Natural killer cell treated with Interleukin-12 subunit alpha and Interleukin-12 subunit beta and Interleukin-15 and Interleukin-18, amount 100 ng/mL, for 72 hours (primary cell): Measurements from ENCODE around the gene TSC22D3. TPM values are rescaled to one million over a fixed set of nuclear protein-coding genes. Genes with fewer than 3 reads are reported as not detected.
A peak's percentile ranks its signal among the peaks of the same experiment; 100 is the strongest.

Source experiments
- ATAC-seq, 2 donors: fragments of 150-1000 bp; cut with Tn5 transposase in 1 of 2; sonication (Bioruptor Pico), chemical (Tn5 transposase) in 1 of 2; 2 replicates each; pipeline ENCODE4 v1.10.0; 2021
- DNase-seq: peaks from one replicate; pipeline ENCODE4 v3.0.0; 2022; ENCODE audit warnings: low spot score
- H3K27ac Mint-ChIP-seq, 2 donors: 1 replicate in 1 of 2; 2 replicates in 1 of 2; pipeline ENCODE4 v1.8.0; 2022; ENCODE audit warnings: mixed read lengths in 2 of 2, mild to moderate bottlenecking in 1 of 2, moderate library complexity in 1 of 2
- H3K27me3 Mint-ChIP-seq, 2 donors: 1 replicate in 1 of 2; 2 replicates in 1 of 2; pipeline ENCODE4 v1.8.0; 2022; ENCODE audit warnings: mixed read lengths in 2 of 2
- H3K36me3 Mint-ChIP-seq: one replicate; pipeline ENCODE4 v1.8.0; 2022; ENCODE audit warnings: mixed read lengths
- H3K4me1 Mint-ChIP-seq, 2 donors: 1 replicate in 1 of 2; 2 replicates in 1 of 2; pipeline ENCODE4 v1.8.0; 2022; ENCODE audit warnings: low read depth in 2 of 2, mixed read lengths in 2 of 2, mild to moderate bottlenecking in 1 of 2
- H3K4me3 Mint-ChIP-seq: one replicate; pipeline ENCODE4 v1.8.0; 2022; ENCODE audit warnings: mixed read lengths
- H3K9me3 Mint-ChIP-seq: 2 replicates; pipeline ENCODE4 v1.8.0; 2022; ENCODE audit warnings: mixed read lengths
- total RNA-seq, 2 donors: library from RNA; stranded (reverse); gene quantifications; one replicate each; pipeline ENCODE4 v1.2.3, GENCODE V29; 2022

Gene TSC22D3
- total RNA-seq, 2 donors from 2014 or later = 8.6 to 20.3 TPM

DNA sequence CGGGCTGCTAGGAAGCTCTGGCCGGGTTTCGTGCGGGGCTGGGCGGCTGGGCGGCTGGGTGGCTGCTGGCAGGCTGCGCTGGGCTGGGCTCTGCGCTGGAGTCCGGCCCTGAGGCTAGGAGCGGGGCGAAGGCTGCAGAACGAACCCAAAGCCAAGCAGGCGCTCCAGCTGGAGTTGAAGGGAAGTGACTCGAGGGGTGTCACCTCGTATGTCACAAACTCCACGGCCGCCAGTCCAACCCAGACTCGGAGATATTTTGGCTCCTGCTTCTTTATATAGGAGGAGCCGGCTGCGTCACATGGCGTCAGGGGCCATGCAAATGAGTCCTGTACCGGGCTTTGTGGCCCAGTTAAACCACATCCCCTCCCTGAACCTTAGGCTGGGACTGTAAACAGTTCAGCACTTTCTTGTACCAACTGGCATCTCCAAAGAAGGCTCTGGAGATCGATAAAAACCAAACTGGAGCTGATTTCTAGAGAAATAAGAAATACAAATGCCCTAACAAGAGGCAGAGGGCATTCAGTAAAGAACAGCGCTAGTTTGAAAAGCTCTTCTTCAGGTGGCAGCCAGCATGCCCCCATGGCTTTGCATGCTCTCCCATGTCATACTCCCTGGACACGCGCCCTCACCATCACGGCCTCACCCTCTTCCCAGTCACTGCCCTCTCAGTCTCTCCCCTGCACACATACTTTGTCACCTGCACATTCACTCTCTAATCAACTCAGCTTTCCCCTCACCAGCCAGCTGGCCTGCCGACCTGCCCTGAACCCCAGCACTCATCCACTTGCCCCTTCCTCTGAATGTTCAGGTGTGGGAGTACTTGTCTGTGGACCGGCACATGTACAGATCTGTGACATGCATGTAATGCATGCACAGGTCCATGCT, 58.5 kb downstream of the TSC22D3 start:
- peak; percentile 82 for DNase-seq
- Mint-ChIP-seq H3K4me1 (peaks cover 17 to 25% of the 10 kb centered on the region in 2 donors), H3K27ac (peak overlapping the region; percentile 2 to 76), H3K4me3 (peak overlapping the region; percentile 81), H3K9me3 (no peaks in the 10 kb centered on the region), H3K36me3 (no peaks in the 10 kb centered on the region), H3K27me3 (peaks cover 0 to 8% of the 10 kb centered on the region in 2 donors)
- peak; percentile 92 to 93 for ATAC-seq

GRCh38 chrX:107716118-107716684, 59.4 kb downstream of the TSC22D3 start:
- Mint-ChIP-seq H3K36me3 (no peaks in the 10 kb centered on the region), H3K4me3 (peak overlapping the region; percentile 93), H3K27ac (peak overlapping the region; percentile 81 to 87), H3K9me3 (no peaks in the 10 kb centered on the region), H3K27me3 (peaks cover 0 to 8% of the 10 kb centered on the region in 2 donors), H3K4me1 (peaks cover 25 to 31% of the 10 kb centered on the region in 2 donors)
- DNase-seq = no peak
- peak; percentile 41 to 45 for ATAC-seq

DNA sequence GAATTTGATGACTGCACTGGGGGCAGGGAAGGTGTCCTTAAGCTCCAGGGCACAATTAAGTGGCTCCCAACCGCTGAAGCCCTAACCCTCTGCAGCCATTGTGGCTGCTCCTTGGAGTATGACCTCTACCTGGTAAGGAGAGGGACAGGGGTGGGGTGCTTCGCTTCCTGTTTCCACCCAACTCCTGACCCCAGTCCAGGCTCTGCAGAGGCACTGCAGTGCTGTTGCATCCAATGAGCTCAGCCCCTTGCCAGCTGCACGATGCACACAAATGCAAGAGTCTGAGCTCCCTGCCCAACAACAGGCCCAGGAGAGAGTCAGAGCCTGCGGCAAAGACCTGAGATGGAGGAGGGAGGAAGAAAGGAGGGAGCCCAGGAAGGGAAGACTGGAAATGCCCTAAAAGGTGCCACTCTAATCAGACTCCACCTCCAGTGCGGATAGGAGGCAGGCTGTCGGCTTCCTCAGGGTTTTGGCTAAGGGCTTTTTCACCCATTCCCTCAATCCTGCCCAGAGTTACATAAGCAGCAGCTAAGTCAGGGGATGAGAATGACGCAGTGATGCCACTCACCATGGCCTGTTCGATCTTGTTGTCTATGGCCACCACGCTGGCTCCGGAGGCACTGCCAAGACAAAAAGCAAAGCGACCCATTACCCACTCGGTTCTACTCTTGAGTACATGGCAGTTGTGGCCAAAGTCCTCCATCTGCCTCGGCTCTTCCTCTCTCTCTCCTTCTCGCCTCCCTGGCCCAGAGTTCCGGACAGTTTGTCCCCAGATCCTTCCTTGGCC, 60.1 kb downstream of the TSC22D3 start:
- Mint-ChIP-seq H3K36me3 (no peaks in the 10 kb centered on the region), H3K27me3 (peaks cover 0 to 8% of the 10 kb centered on the region in 2 donors), H3K4me3 (peak overlapping the region; percentile 93), H3K27ac (peak overlapping the region; percentile 81 to 87), H3K4me1 (peaks cover 32 to 38% of the 10 kb centered on the region in 2 donors), H3K9me3 (no peaks in the 10 kb centered on the region)
- ATAC-seq (no peak), DNase-seq (no peak)

DNA sequence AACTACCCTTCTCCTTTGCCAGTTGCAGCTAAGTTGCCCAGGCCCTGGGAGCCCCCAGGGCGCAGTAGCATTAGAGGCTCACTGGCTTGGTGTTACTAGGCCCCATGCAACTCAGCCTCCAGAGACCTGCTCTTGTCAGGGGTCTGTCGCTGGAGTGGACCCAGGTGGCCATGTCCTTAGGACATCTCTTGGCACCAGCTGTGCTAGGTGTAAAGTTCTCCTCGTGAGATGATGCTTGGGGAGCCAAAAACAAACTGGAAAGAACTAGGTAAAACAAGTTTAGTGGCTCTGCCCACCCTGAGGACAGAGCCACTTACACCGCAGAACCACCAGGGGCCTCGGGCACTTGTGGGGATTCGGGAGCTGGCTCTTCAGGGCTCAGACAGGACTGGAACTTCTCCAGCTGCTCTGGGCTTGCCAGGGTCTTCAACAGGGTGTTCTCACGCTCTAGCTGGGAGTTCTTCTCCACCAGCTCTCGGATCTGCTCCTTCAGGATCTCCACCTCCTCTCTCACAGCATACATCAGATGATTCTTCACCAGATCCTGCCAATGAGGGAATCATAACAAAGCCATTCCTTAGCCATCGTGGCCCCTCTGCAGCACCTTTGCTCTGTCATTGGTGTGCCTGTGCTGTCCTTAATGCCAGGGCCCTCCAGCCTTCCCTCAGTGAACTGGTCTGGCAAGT, 61.2 kb downstream of the TSC22D3 start:
- Mint-ChIP-seq H3K9me3 (no peaks in the 10 kb centered on the region), H3K27me3 (peaks cover 0 to 8% of the 10 kb centered on the region in 2 donors), H3K4me3 (peak overlapping the region; percentile 15), H3K4me1 (peaks cover 33 to 40% of the 10 kb centered on the region in 2 donors), H3K27ac (peak overlapping the region in 1 of 2 donors; percentile 28), H3K36me3 (no peaks in the 10 kb centered on the region)
- ATAC-seq (no peak), DNase-seq (no peak)

- Mint-ChIP-seq H3K9me3 (no peaks in the 10 kb centered on the region), H3K4me3 (no peak overlapping the region), H3K36me3 (no peaks in the 10 kb centered on the region), H3K27ac (no peak overlapping the region), H3K4me1 (peaks cover 37 to 40% of the 10 kb centered on the region in 2 donors), H3K27me3 (peaks cover 0 to 5% of the 10 kb centered on the region in 2 donors)
- DNase-seq (no peak), ATAC-seq (no peak)
These were observed 61.9 kb downstream of the TSC22D3 start for GRCh38 chrX:107713543-107714205.

DNA sequence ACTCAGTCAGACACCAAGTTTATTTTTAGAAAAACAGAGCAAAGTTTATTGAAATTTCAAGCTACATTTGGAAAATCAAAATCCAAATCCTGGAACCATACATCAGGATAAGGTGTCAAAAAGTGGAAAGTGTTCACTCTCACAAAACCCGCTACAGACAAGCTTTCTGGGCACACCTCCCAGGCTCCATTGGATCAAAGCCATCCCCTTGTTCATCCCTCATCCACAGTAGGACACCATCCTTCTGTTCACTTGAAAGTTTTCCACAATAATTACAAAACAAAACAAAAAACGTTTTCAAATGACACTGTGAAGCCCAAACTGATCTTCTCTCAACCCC, 62.4 kb downstream of the TSC22D3 start:
- Mint-ChIP-seq H3K9me3 (no peaks in the 10 kb centered on the region), H3K36me3 (no peaks in the 10 kb centered on the region), H3K27ac (peak overlapping the region; percentile 22 to 92), H3K27me3 (peaks cover 0 to 5% of the 10 kb centered on the region in 2 donors), H3K4me3 (no peak overlapping the region), H3K4me1 (peaks cover 37 to 39% of the 10 kb centered on the region in 2 donors)
- ATAC-seq = no peak
- no peak for DNase-seq

DNA sequence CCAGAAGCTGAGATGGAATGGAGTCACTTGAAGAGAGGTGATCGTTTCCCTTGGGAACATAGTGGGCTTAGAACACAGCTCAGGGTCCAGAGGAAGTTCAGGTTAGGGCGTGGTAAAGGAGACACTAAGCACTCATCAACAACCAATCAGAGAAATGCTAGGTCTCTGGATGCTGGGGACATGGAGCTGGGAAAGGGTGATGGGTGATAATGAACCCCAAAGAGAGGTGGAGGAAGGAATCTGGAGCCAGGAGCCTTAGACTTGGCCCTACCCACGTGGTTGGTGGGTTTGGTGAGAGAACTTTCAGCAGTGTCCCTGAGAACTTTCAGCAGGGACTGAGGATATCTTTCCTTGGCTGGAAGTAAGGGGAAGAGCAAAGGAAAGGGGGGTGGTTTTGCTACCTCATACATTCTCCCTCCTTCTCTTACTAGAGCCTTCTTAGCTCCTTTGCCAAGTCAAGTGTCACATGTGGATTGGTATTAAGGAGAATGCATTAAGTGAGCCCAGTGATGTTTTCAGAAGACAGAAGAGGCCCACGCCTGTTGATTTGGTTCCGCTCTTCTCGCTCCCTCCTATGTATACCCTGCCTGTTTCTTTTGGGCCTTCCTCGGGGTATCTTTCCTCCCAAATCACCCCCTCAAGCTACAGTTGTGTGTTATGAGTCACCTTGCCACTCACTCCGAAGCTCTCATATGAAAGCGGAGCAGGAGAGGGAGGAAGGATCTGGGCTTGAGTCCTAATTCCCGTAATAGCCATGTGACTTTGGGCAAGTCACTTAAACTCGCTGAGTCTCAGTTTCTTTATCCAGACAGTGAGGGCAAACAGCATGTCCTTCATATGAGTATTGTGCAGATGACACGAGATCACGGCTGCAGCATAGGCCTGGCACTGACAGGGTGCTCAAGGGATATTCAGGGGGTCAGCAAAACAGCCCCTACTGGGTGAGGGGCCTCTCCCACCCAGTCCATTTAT, 63.1 kb downstream of the TSC22D3 start:
- H3K9me3 Mint-ChIP-seq = no peaks in the 10 kb centered on the region
- peaks cover 0 to 6% of the 10 kb centered on the region in 2 donors for H3K27me3 Mint-ChIP-seq
- ATAC-seq = no peak
- H3K36me3 Mint-ChIP-seq = no peaks in the 10 kb centered on the region
- H3K4me3 Mint-ChIP-seq = no peak overlapping the region
- H3K4me1 Mint-ChIP-seq = peaks cover 30 to 35% of the 10 kb centered on the region in 2 donors
- H3K27ac Mint-ChIP-seq = peak overlapping the region; percentile 22 to 92
- DNase-seq = no peak

GRCh38 chrX:107711521-107712181, 63.9 kb downstream of the TSC22D3 start:
- no peak for ATAC-seq
- no peak for DNase-seq
- peaks cover 0 to 3% of the 10 kb centered on the region in 2 donors for H3K27me3 Mint-ChIP-seq
- H3K36me3 Mint-ChIP-seq = no peaks in the 10 kb centered on the region
- no peaks in the 10 kb centered on the region for H3K9me3 Mint-ChIP-seq
- peaks cover 25 to 29% of the 10 kb centered on the region in 2 donors for H3K4me1 Mint-ChIP-seq
- H3K27ac Mint-ChIP-seq = peak overlapping the region; percentile 92
- H3K4me3 Mint-ChIP-seq = peak overlapping the region; percentile 79

DNA sequence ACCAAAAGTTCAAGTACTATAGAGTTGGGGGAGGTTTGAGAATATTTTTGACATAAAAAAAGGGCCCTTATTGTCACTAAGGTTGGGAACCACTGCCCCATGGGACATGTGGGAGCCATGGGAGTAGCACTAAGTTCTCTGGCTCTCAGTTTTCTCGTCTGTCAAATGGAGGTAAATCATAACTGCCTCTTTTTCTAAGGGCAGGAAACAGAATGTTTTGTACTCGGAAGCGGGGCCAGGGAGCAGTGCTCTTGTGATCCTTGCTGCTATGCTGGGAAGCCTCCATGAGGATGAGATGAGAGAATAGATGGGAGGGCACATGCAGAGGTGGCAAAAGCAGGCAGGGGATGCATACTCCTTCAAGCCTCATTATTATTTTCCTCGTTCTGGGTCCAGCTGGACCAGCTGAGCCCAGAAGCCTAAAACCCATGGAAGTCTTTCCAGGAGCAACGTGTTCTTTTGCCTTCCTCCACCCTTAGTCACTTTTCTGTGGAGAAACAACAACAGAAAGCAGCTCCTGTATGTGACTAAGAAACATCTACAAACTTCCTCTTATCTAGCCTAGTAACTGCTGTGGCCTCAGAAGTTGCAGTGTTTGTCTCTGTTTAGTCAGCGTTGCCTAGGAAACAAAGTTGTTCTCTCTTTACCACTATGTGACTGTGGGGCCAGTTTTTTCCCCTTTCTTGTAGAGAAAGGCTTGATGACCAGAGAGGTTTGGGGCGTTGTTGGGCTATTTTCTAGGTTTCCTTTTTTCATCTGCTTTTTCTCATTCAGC, 64.8 kb downstream of the TSC22D3 start:
- peaks cover 0 to 9% of the 10 kb centered on the region in 2 donors for H3K27me3 Mint-ChIP-seq
- peak overlapping the region; percentile 92 for H3K27ac Mint-ChIP-seq
- ATAC-seq = peak; percentile 84 to 92
- no peaks in the 10 kb centered on the region for H3K9me3 Mint-ChIP-seq
- H3K4me1 Mint-ChIP-seq = peaks cover 25 to 27% of the 10 kb centered on the region in 2 donors
- peak; percentile 69 for DNase-seq
- H3K36me3 Mint-ChIP-seq = no peaks in the 10 kb centered on the region
- peak overlapping the region; percentile 79 for H3K4me3 Mint-ChIP-seq

DNA sequence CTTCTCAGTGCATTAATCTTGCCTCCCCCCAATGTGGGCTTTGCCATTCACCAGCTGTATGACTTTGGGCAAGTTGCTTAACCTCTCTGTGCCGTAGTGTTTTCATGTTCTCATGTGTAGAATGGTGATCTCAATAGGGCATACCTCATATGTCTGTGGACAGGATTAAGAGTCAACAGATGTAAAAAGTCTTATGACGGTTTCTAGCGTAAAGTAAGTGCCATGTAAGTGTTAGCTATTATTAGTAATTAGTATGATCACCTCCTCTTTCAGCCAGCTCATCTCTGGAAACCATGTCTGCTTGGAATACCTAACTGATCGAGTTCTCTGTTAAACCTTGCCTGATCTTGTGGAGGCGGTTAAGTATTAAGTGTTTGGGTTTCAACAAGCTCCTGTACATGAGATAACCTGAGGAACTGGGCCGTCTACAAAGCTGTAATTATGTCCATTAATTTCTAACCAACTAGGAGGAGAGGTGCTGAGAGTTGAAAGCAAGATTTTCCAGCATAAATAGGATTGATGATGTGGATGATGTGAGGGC, 66.3 kb downstream of the TSC22D3 start:
- no peak for DNase-seq
- H3K27ac Mint-ChIP-seq = peak overlapping the region in 1 of 2 donors; percentile 43
- peaks cover 0 to 16% of the 10 kb centered on the region in 2 donors for H3K27me3 Mint-ChIP-seq
- no peak for ATAC-seq
- no peaks in the 10 kb centered on the region for H3K36me3 Mint-ChIP-seq
- H3K9me3 Mint-ChIP-seq = no peaks in the 10 kb centered on the region
- H3K4me1 Mint-ChIP-seq = peaks cover 24 to 25% of the 10 kb centered on the region in 2 donors
- H3K4me3 Mint-ChIP-seq = no peak overlapping the region

GRCh38 chrX:107708762-107709161, 66.8 kb downstream of the TSC22D3 start:
- Mint-ChIP-seq H3K4me3 (no peak overlapping the region), H3K4me1 (peaks cover 23 to 25% of the 10 kb centered on the region in 2 donors), H3K27me3 (peaks cover 0 to 21% of the 10 kb centered on the region in 2 donors), H3K36me3 (no peaks in the 10 kb centered on the region), H3K9me3 (no peaks in the 10 kb centered on the region), H3K27ac (no peak overlapping the region)
- DNase-seq (no peak), ATAC-seq (no peak)
